ENCODE data around the gene B9D2.

The B9D2 gene

GRCh38 chr19:41367848-41368301, 3.9 kb upstream of the B9D2 start:
- H3K4me1 ChIP-seq (ENCODE audit: control insufficient read depth, insufficient read depth, low read length) = peaks cover 8% of the 10 kb centered on the region; the same call in 1 of the 2 replicates
- no peak overlapping the region for H3K27ac ChIP-seq (ENCODE audit: low read depth, low read length)
- H3K9ac ChIP-seq (ENCODE audit: low read length) = no peak overlapping the region
- no peak overlapping the region for H3K4me3 ChIP-seq (ENCODE audit: low read depth, low read length)
- no peaks in the 10 kb centered on the region for H3K27me3 ChIP-seq (ENCODE audit: control insufficient read depth, insufficient read depth, low read length)
- no peaks in the 10 kb centered on the region for H3K9me3 ChIP-seq (ENCODE audit: control insufficient read depth, insufficient read depth, low read depth, low read length)
- no peaks in the 10 kb centered on the region for H3K36me3 ChIP-seq (ENCODE audit: control insufficient read depth, insufficient read depth, low read length)

GRCh38 chr19:41366089-41366488, 2.1 kb upstream of the B9D2 start:
- H3K4me1 ChIP-seq (ENCODE audit: control insufficient read depth, insufficient read depth, low read length) = peaks cover 8% of the 10 kb centered on the region; the same call in 1 of the 2 replicates
- no peak overlapping the region for H3K27ac ChIP-seq (ENCODE audit: low read depth, low read length)
- no peak overlapping the region for H3K4me3 ChIP-seq (ENCODE audit: low read depth, low read length)
- H3K9me3 ChIP-seq (ENCODE audit: control insufficient read depth, insufficient read depth, low read depth, low read length) = no peaks in the 10 kb centered on the region
- no peaks in the 10 kb centered on the region for H3K27me3 ChIP-seq (ENCODE audit: control insufficient read depth, insufficient read depth, low read length)
- no peak overlapping the region for H3K9ac ChIP-seq (ENCODE audit: low read length)
- no peaks in the 10 kb centered on the region for H3K36me3 ChIP-seq (ENCODE audit: control insufficient read depth, insufficient read depth, low read length)

GRCh38 chr19:41364524-41365391, 809 bp upstream of the B9D2 start:
- Histone ChIP-seq H3K27me3 (ENCODE audit: control insufficient read depth, insufficient read depth, low read length) (no peaks in the 10 kb centered on the region), H3K9me3 (ENCODE audit: control insufficient read depth, insufficient read depth, low read depth, low read length) (no peaks in the 10 kb centered on the region), H3K27ac (ENCODE audit: low read depth, low read length) (peak overlapping the region; percentile 96), H3K4me1 (ENCODE audit: control insufficient read depth, insufficient read depth, low read length) (peaks cover 8% of the 10 kb centered on the region; the same call in 1 of the 2 replicates), H3K4me3 (ENCODE audit: low read depth, low read length) (peak overlapping the region; percentile 94), H3K9ac (ENCODE audit: low read length) (peak overlapping the region; percentile 99), H3K36me3 (ENCODE audit: control insufficient read depth, insufficient read depth, low read length) (no peaks in the 10 kb centered on the region)

- peaks cover 8% of the 10 kb centered on the region; the same call in 1 of the 2 replicates for H3K4me1 ChIP-seq (ENCODE audit: control insufficient read depth, insufficient read depth, low read length)
- H3K4me3 ChIP-seq (ENCODE audit: low read depth, low read length) = peak overlapping the region; percentile 94
- no peaks in the 10 kb centered on the region for H3K36me3 ChIP-seq (ENCODE audit: control insufficient read depth, insufficient read depth, low read length)
- no peaks in the 10 kb centered on the region for H3K9me3 ChIP-seq (ENCODE audit: control insufficient read depth, insufficient read depth, low read depth, low read length)
- H3K27me3 ChIP-seq (ENCODE audit: control insufficient read depth, insufficient read depth, low read length) = no peaks in the 10 kb centered on the region
- H3K9ac ChIP-seq (ENCODE audit: low read length) = peak overlapping the region; percentile 42
- no peak overlapping the region for H3K27ac ChIP-seq (ENCODE audit: low read depth, low read length)
Observed at GRCh38 chr19:41363371-41363752, 587 bp downstream of the B9D2 start.

- no peak overlapping the region for H3K27ac ChIP-seq (ENCODE audit: low read depth, low read length)
- H3K9me3 ChIP-seq (ENCODE audit: control insufficient read depth, insufficient read depth, low read depth, low read length) = no peaks in the 10 kb centered on the region
- H3K4me1 ChIP-seq (ENCODE audit: control insufficient read depth, insufficient read depth, low read length) = peaks cover 8% of the 10 kb centered on the region; the same call in 1 of the 2 replicates
- H3K36me3 ChIP-seq (ENCODE audit: control insufficient read depth, insufficient read depth, low read length) = no peaks in the 10 kb centered on the region
- H3K9ac ChIP-seq (ENCODE audit: low read length) = no peak overlapping the region
- no peak overlapping the region for H3K4me3 ChIP-seq (ENCODE audit: low read depth, low read length)
- H3K27me3 ChIP-seq (ENCODE audit: control insufficient read depth, insufficient read depth, low read length) = no peaks in the 10 kb centered on the region
Observed at GRCh38 chr19:41362143-41362847, 1.7 kb downstream of the B9D2 start.

GRCh38 chr19:41359741-41360140, 4.2 kb downstream of the B9D2 start:
- no peak overlapping the region for H3K4me3 ChIP-seq (ENCODE audit: low read depth, low read length)
- no peak overlapping the region for H3K9ac ChIP-seq (ENCODE audit: low read length)
- no peaks in the 10 kb centered on the region for H3K9me3 ChIP-seq (ENCODE audit: control insufficient read depth, insufficient read depth, low read depth, low read length)
- H3K27me3 ChIP-seq (ENCODE audit: control insufficient read depth, insufficient read depth, low read length) = no peaks in the 10 kb centered on the region
- no peak overlapping the region for H3K27ac ChIP-seq (ENCODE audit: low read depth, low read length)
- no peaks in the 10 kb centered on the region for H3K36me3 ChIP-seq (ENCODE audit: control insufficient read depth, insufficient read depth, low read length)
- H3K4me1 ChIP-seq (ENCODE audit: control insufficient read depth, insufficient read depth, low read length) = peaks cover 7% of the 10 kb centered on the region; the same call in 1 of the 2 replicates

GRCh38 chr19:41357746-41358145, 6.2 kb downstream of the B9D2 start:
- Histone ChIP-seq H3K9ac (ENCODE audit: low read length) (no peak overlapping the region), H3K9me3 (ENCODE audit: control insufficient read depth, insufficient read depth, low read depth, low read length) (no peaks in the 10 kb centered on the region), H3K27me3 (ENCODE audit: control insufficient read depth, insufficient read depth, low read length) (peaks cover 7% of the 10 kb centered on the region; the same call in 1 of the 2 replicates), H3K36me3 (ENCODE audit: control insufficient read depth, insufficient read depth, low read length) (no peaks in the 10 kb centered on the region), H3K4me3 (ENCODE audit: low read depth, low read length) (no peak overlapping the region), H3K4me1 (ENCODE audit: control insufficient read depth, insufficient read depth, low read length) (0 out of 2 replicates have a peak, but pooled peaks cover 6% of the 10 kb centered on the region), H3K27ac (ENCODE audit: low read depth, low read length) (no peak overlapping the region)

- no peaks in the 10 kb centered on the region for H3K36me3 ChIP-seq (ENCODE audit: control insufficient read depth, insufficient read depth, low read length)
- H3K27ac ChIP-seq (ENCODE audit: low read depth, low read length) = no peak overlapping the region
- H3K4me1 ChIP-seq (ENCODE audit: control insufficient read depth, insufficient read depth, low read length) = 0 out of 2 replicates have a peak, but pooled peaks cover 6% of the 10 kb centered on the region
- H3K4me3 ChIP-seq (ENCODE audit: low read depth, low read length) = no peak overlapping the region
- H3K9ac ChIP-seq (ENCODE audit: low read length) = no peak overlapping the region
- no peaks in the 10 kb centered on the region for H3K9me3 ChIP-seq (ENCODE audit: control insufficient read depth, insufficient read depth, low read depth, low read length)
- peaks cover 12% of the 10 kb centered on the region; the same call in 1 of the 2 replicates for H3K27me3 ChIP-seq (ENCODE audit: control insufficient read depth, insufficient read depth, low read length)
Observed at GRCh38 chr19:41356984-41357739, 6.8 kb downstream of the B9D2 start.

GRCh38 chr19:41355802-41356201, 8.1 kb downstream of the B9D2 start:
- no peak overlapping the region for H3K9ac ChIP-seq (ENCODE audit: low read length)
- H3K27me3 ChIP-seq (ENCODE audit: control insufficient read depth, insufficient read depth, low read length) = peaks cover 26% of the 10 kb centered on the region
- peaks cover 10% of the 10 kb centered on the region for H3K4me1 ChIP-seq (ENCODE audit: control insufficient read depth, insufficient read depth, low read length)

GRCh38 chr19:41355035-41355434, 8.9 kb downstream of the B9D2 start:
- Histone ChIP-seq H3K4me3 (ENCODE audit: low read depth, low read length) (no peak overlapping the region), H3K36me3 (ENCODE audit: control insufficient read depth, insufficient read depth, low read length) (no peaks in the 10 kb centered on the region), H3K4me1 (ENCODE audit: control insufficient read depth, insufficient read depth, low read length) (peaks cover 10% of the 10 kb centered on the region), H3K9ac (ENCODE audit: low read length) (no peak overlapping the region), H3K27me3 (ENCODE audit: control insufficient read depth, insufficient read depth, low read length) (peaks cover 31% of the 10 kb centered on the region), H3K9me3 (ENCODE audit: control insufficient read depth, insufficient read depth, low read depth, low read length) (no peaks in the 10 kb centered on the region), H3K27ac (ENCODE audit: low read depth, low read length) (no peak overlapping the region)

More at GRCh38 chr19:41355802-41356201, 8.1 kb downstream of the B9D2 start:
- Histone ChIP-seq H3K36me3 (ENCODE audit: control insufficient read depth, insufficient read depth, low read length) (no peaks in the 10 kb centered on the region), H3K4me3 (ENCODE audit: low read depth, low read length) (no peak overlapping the region), H3K27ac (ENCODE audit: low read depth, low read length) (no peak overlapping the region), H3K9me3 (ENCODE audit: control insufficient read depth, insufficient read depth, low read depth, low read length) (no peaks in the 10 kb centered on the region)
